Activated CD8-positive, alpha-beta T cell treated with anti-CD3 and anti-CD28 coated beads for 36 hours (primary cell): ENCODE results near the gene KRT33A. TPM values are rescaled to one million over a fixed set of nuclear protein-coding genes. Genes with fewer than 3 reads are reported as not detected.

Experiments
- ATAC-seq: fragments of 200-7000 bp; cut with Tn5 transposase; one replicate; pipeline ENCODE4 v1.10.0; 2021; ENCODE audit warnings: mild to moderate bottlenecking, moderate library complexity
- CTCF ChIA-PET: fragments of 350-600 bp; sonication (Branson Sonifier 250); formaldehyde crosslinking; loops from one replicate; lab custom pipeline; 2021; ENCODE audit warnings: antibody characterized with exemption; lab: Charles Lee
- POLR2A ChIA-PET: fragments of 350-600 bp; sonication (Branson Sonifier 250); formaldehyde crosslinking; loops from one replicate; lab custom pipeline; 2021; ENCODE audit warnings: antibody characterized with exemption; lab: Charles Lee
- DNase-seq: peaks from one replicate; pipeline ENCODE4 v3.0.0-alpha.2; 2020
- H3K27ac Mint-ChIP-seq: one replicate; pipeline ENCODE4 v1.8.0; 2021; ENCODE audit warnings: mild to moderate bottlenecking, mixed read lengths
- H3K27me3 Mint-ChIP-seq: one replicate; pipeline ENCODE4 v1.8.0; 2021; ENCODE audit warnings: mixed read lengths
- H3K36me3 Mint-ChIP-seq: one replicate; pipeline ENCODE4 v1.8.0; 2021; ENCODE audit warnings: low read depth, mixed read lengths
- H3K4me1 Mint-ChIP-seq: one replicate; pipeline ENCODE4 v1.8.0; 2021; ENCODE audit warnings: low read depth, mixed read lengths
- H3K4me3 Mint-ChIP-seq: one replicate; pipeline ENCODE4 v1.8.0; 2021; ENCODE audit warnings: mild to moderate bottlenecking, moderate library complexity, mixed read lengths
- H3K9me3 Mint-ChIP-seq: one replicate; pipeline ENCODE4 v1.8.0; 2021; ENCODE audit warnings: mixed read lengths
- CTCF ChIP-seq: fragments of 200-600 bp; IDR thresholded peaks from one replicate; pipeline ENCODE4 v1.8.0; 2022; ENCODE audit warnings: antibody characterized with exemption, mild to moderate bottlenecking
- intact Hi-C: fragments of 100-400 bp; cut with micrococcal nuclease; formaldehyde crosslinking; loops from one replicate; pipeline ENCODE4 v1.10.0; 2022
- total RNA-seq, 2 experiments: library from RNA; stranded (reverse); gene quantifications; one replicate each; pipeline ENCODE4 v1.2.3, GENCODE V29; 2021

The KRT33A gene
- total RNA-seq, 2 experiments from 2014 or later, result not detected

- ChIA-PET POLR2A (no interaction called here), CTCF (interaction anchor here (0.9 to 2.1 kb wide), 2 partner anchors 18 to 348 kb away, joined by 3 to 13 read pairs; no protein-coding TSS in a partner anchor)
- no peak for TF ChIP-seq CTCF
- Mint-ChIP-seq H3K27me3 (no peaks in the 10 kb centered on the region), H3K4me1 (peaks cover 53% of the 10 kb centered on the region), H3K9me3 (peaks cover 8% of the 10 kb centered on the region), H3K27ac (no peak overlapping the region), H3K4me3 (no peak overlapping the region), H3K36me3 (peaks cover 2% of the 10 kb centered on the region)
- intact Hi-C loops, result no loop called here
- no peak for ATAC-seq
- no peak for DNase-seq
Measured at GRCh38 chr17:41340494-41340893, 10.1 kb downstream of the KRT33A start.

- DNase-seq, result no peak
- ChIA-PET CTCF (interaction anchor here (1.9 to 2.1 kb wide), 2 partner anchors 17 to 210 kb away, joined by 5 to 13 read pairs; no protein-coding TSS in a partner anchor), POLR2A (no interaction called here)
- Mint-ChIP-seq H3K9me3 (peaks cover 8% of the 10 kb centered on the region), H3K27me3 (no peaks in the 10 kb centered on the region), H3K4me3 (no peak overlapping the region), H3K27ac (no peak overlapping the region), H3K36me3 (peaks cover 2% of the 10 kb centered on the region), H3K4me1 (peaks cover 61% of the 10 kb centered on the region)
- intact Hi-C loops, result loop anchor here (5.0 kb wide), 1 partner anchor 432 kb away; no protein-coding TSS in a partner anchor
- ATAC-seq, result no peak
- no peak for TF ChIP-seq CTCF
Measured at GRCh38 chr17:41339571-41340172, 11.0 kb downstream of the KRT33A start.

GRCh38 chr17:41338961-41339485 lies 11.6 kb downstream of the KRT33A start:
- H3K36me3 Mint-ChIP-seq, result peaks cover 2% of the 10 kb centered on the region
- peak; percentile 52 for DNase-seq
- intact Hi-C loops, result loop anchor here (5.0 kb wide), 1 partner anchor 432 kb away; no protein-coding TSS in a partner anchor
- TF ChIP-seq CTCF, result no peak
- H3K27ac Mint-ChIP-seq, result peak overlapping the region; percentile 53
- ChIA-PET POLR2A (interaction anchor here (0.7 kb wide), 1 partner anchor 64 kb away, joined by 3 read pairs; no protein-coding TSS in a partner anchor), CTCF (interaction anchor here (0.8 to 2.1 kb wide), 3 partner anchors 16 to 211 kb away, joined by 4 to 13 read pairs (median 5); no protein-coding TSS in a partner anchor)
- peaks cover 67% of the 10 kb centered on the region for H3K4me1 Mint-ChIP-seq
- H3K27me3 Mint-ChIP-seq, result no peaks in the 10 kb centered on the region
- ATAC-seq, result peak; percentile 65
- no peak overlapping the region for H3K4me3 Mint-ChIP-seq
- peaks cover 8% of the 10 kb centered on the region for H3K9me3 Mint-ChIP-seq

GRCh38 chr17:41335747-41336146 lies 14.9 kb downstream of the KRT33A start:
- Mint-ChIP-seq H3K36me3 (no peaks in the 10 kb centered on the region), H3K4me3 (no peak overlapping the region), H3K4me1 (peaks cover 53% of the 10 kb centered on the region), H3K27me3 (no peaks in the 10 kb centered on the region), H3K9me3 (no peaks in the 10 kb centered on the region), H3K27ac (no peak overlapping the region)
- ChIA-PET POLR2A (no interaction called here), CTCF (interaction anchor here (1.1 kb wide), 1 partner anchor 14 kb away, joined by 4 read pairs; no protein-coding TSS in a partner anchor)
- no peak for ATAC-seq
- intact Hi-C loops, result loop anchor here (5.0 kb wide), 1 partner anchor 428 kb away; no protein-coding TSS in a partner anchor
- no peak for TF ChIP-seq CTCF
- no peak for DNase-seq
